Right lobe of liver (tissue), 4 donors: ENCODE data around the gene DGKH.

ENCODE experiments used
- POLR2A ChIP-seq: fragments of 450-650 bp; IDR thresholded peaks from one replicate; pipeline ENCODE4 v1.6.1; 2017; ENCODE audit warnings: antibody characterized with exemption, mild to moderate bottlenecking
- TF ChIP-seq, protein P1 (sequence below), 4 donors: fragments of 200-600 bp in 3 of 4; fragments of 450-650 bp in 1 of 4; IDR thresholded peaks; one replicate each; pipeline versions ENCODE4 v1.5.1 to v1.8.0; 2016 to 2022; ENCODE audit warnings: antibody characterized with exemption in 4 of 4, mild to moderate bottlenecking in 2 of 4
- donor health status: DM: no; HTN: no; CAD: no.
- donor health status: DM: no; HTN: no; CAD: no.
- donor health status: DM: no; HTN: yes; CAD: no.

DNA sequence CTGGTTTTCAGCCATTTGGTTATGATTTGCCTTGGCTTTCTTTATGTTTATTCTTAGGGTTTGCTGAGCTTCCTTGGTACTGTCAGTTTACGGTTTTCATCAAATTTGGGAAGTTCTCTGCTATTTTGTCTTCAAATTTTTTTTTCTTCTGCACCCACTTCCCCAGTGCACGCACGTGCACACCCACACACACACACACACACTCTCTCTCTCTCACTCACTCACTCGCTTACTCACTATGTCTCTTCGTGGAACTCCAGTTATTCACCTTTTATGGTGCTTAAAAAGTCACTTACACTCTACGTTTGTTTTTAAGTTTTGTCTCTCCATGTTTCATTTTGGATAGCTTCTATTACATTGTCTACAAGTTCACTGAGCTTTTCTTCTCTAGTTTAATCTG lies 230.6 kb downstream of the DGKH start:
- no peak for TF ChIP-seq POLR2A
- TF ChIP-seq, protein P1, sequence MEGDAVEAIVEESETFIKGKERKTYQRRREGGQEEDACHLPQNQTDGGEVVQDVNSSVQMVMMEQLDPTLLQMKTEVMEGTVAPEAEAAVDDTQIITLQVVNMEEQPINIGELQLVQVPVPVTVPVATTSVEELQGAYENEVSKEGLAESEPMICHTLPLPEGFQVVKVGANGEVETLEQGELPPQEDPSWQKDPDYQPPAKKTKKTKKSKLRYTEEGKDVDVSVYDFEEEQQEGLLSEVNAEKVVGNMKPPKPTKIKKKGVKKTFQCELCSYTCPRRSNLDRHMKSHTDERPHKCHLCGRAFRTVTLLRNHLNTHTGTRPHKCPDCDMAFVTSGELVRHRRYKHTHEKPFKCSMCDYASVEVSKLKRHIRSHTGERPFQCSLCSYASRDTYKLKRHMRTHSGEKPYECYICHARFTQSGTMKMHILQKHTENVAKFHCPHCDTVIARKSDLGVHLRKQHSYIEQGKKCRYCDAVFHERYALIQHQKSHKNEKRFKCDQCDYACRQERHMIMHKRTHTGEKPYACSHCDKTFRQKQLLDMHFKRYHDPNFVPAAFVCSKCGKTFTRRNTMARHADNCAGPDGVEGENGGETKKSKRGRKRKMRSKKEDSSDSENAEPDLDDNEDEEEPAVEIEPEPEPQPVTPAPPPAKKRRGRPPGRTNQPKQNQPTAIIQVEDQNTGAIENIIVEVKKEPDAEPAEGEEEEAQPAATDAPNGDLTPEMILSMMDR (IDR thresholded peaks at IDR 0.05): no peak
